SU-DHL-6 (cell line): Measurements from ENCODE around the gene TIMM17A.

ENCODE experiments used
- CTCF ChIP-seq: fragments of 200-600 bp; sonication (generic); IDR thresholded peaks from one replicate; pipeline ENCODE4 v1.5.1; 2017; ENCODE audit warnings: antibody characterized with exemption, mild to moderate bottlenecking, low read length, moderate library complexity; ENCODE audit not compliant: insufficient read depth, poor library complexity, severe bottlenecking
- EZH2phosphoT487 ChIP-seq: fragments of 200-600 bp; sonication (generic), shearing (Covaris generic); conservative IDR thresholded peaks from 2 replicates; pipeline ENCODE4 v1.6.1; 2018; ENCODE audit warnings: mild to moderate bottlenecking, antibody characterized with exemption, low read length, moderate library complexity, mixed read lengths

- TF ChIP-seq CTCF (no peak), EZH2phosphoT487 (no peak)
These were observed 16.2 kb upstream of the TIMM17A start for GRCh38 chr1:201939148-201939547.
